ENCODE data around the gene CA10.

Gene CA10

GRCh38 chr17:51730303-51731050 is 428.0 kb downstream of the CA10 start:
- ATAC-seq (no peak), DNase-seq (no peak)

GRCh38 chr17:51725185-51725584 is 433.3 kb downstream of the CA10 start:
- ATAC-seq = no peak
- no peak for DNase-seq

- ATAC-seq (no peak), DNase-seq (no peak)
Observed at GRCh38 chr17:51724043-51724580, 434.4 kb downstream of the CA10 start.

GRCh38 chr17:51722994-51723393 is 435.5 kb downstream of the CA10 start:
- no peak for ATAC-seq
- DNase-seq = no peak

GRCh38 chr17:51721730-51722129 is 436.8 kb downstream of the CA10 start:
- DNase-seq = no peak
- ATAC-seq = no peak

- DNase-seq = no peak
- ATAC-seq = no peak
Observed at GRCh38 chr17:51720439-51720838, 438.1 kb downstream of the CA10 start.

GRCh38 chr17:51718983-51719382 is 439.5 kb downstream of the CA10 start:
- DNase-seq = no peak
- no peak for ATAC-seq

- DNase-seq (no peak), ATAC-seq (no peak)
Observed at GRCh38 chr17:51711581-51711980, 446.9 kb downstream of the CA10 start.

- ATAC-seq (no peak), DNase-seq (no peak)
Observed at GRCh38 chr17:51710634-51710979, 447.9 kb downstream of the CA10 start.

- DNase-seq = no peak
- ATAC-seq = no peak
Observed at GRCh38 chr17:51709694-51710633, 448.6 kb downstream of the CA10 start.

GRCh38 chr17:51707216-51707615 is 451.3 kb downstream of the CA10 start:
- DNase-seq (no peak), ATAC-seq (no peak)

GRCh38 chr17:51706093-51706492 is 452.4 kb downstream of the CA10 start:
- no peak for ATAC-seq

GRCh38 chr17:51703361-51704341 is 454.9 kb downstream of the CA10 start:
- ATAC-seq = no peak
- DNase-seq = no peak

More at GRCh38 chr17:51706093-51706492, 452.4 kb downstream of the CA10 start:
- no peak for DNase-seq

GRCh38 chr17:51702963-51703360 is 455.6 kb downstream of the CA10 start:
- ATAC-seq (no peak), DNase-seq (no peak)

- no peak for DNase-seq
- no peak for ATAC-seq
Observed at GRCh38 chr17:51701501-51701900, 457.0 kb downstream of the CA10 start.

GRCh38 chr17:51700011-51700760 is 458.3 kb downstream of the CA10 start:
- no peak for ATAC-seq
- no peak for DNase-seq

GRCh38 chr17:51699303-51699702 is 459.2 kb downstream of the CA10 start:
- ATAC-seq (no peak), DNase-seq (no peak)

GRCh38 chr17:51692917-51693316 is 465.6 kb downstream of the CA10 start:
- ATAC-seq (no peak), DNase-seq (no peak)

- DNase-seq = no peak
- no peak for ATAC-seq
Observed at GRCh38 chr17:51687887-51688286, 470.6 kb downstream of the CA10 start.

- ATAC-seq (no peak), DNase-seq (no peak)
Observed at GRCh38 chr17:51685287-51685909, 473.1 kb downstream of the CA10 start.

GRCh38 chr17:51684214-51684613 is 474.3 kb downstream of the CA10 start:
- no peak for ATAC-seq
- DNase-seq = no peak
